Erythroblast (primary cell): ENCODE results near the gene OAF.

Source experiments
- DNase-seq, 2 experiments: peaks; one replicate each; lab custom pipeline; 2025; lab: John Stamatoyannopoulos, UW
- GATA1 ChIP-seq: IDR thresholded peaks from 2 replicates; pipeline ENCODE4 v1.6.1; 2011; ENCODE audit warnings: low read depth, mild to moderate bottlenecking, control low read depth, low read length, moderate library complexity
- POLR2A ChIP-seq: IDR thresholded peaks from 2 replicates; pipeline ENCODE4 v1.6.1; 2011; ENCODE audit warnings: mild to moderate bottlenecking, low read length

OAF gene

GRCh38 chr11:120188371-120188770, 22.5 kb upstream of the OAF start:
- no peak for TF ChIP-seq GATA1
- DNase-seq, result no peak

GRCh38 chr11:120188811-120189455, 21.9 kb upstream of the OAF start:
- no peak for TF ChIP-seq POLR2A
- no peak for TF ChIP-seq GATA1
- DNase-seq, result no peak

- TF ChIP-seq GATA1, result no peak
- TF ChIP-seq POLR2A, result no peak
- DNase-seq, result no peak
Observed at GRCh38 chr11:120191058-120191457, 19.8 kb upstream of the OAF start.

GRCh38 chr11:120192831-120193625, 17.8 kb upstream of the OAF start:
- DNase-seq, result no peak

DNA sequence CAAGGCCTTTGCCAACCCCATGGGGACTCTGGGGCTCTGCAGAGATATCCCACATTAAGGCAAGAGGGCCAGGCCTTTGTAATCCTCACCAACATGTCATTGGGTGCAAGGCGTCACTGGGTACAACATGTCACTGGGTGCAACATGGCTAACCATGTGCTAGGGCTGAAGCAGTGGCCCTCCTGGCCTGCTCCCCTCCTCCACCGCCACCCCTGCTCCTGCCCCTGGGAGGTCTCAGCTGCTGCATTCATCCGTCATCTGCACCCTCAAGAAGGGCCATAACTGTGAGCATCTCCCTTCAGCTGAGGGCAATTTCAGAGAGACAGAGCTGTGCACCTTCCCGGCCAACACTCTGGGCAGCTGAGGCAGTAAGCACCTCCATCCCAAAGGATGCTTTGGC, 16.7 kb upstream of the OAF start:
- no peak for TF ChIP-seq GATA1
- TF ChIP-seq POLR2A, result no peak
- DNase-seq, result no peak

More at GRCh38 chr11:120192831-120193625, 17.8 kb upstream of the OAF start:
- no peak for TF ChIP-seq GATA1

- no peak for DNase-seq
- no peak for TF ChIP-seq POLR2A
- no peak for TF ChIP-seq GATA1
Observed at GRCh38 chr11:120195601-120196320, 15.1 kb upstream of the OAF start.

- TF ChIP-seq POLR2A, result no peak
- TF ChIP-seq GATA1, result no peak
- no peak for DNase-seq
Observed at GRCh38 chr11:120196826-120197225, 14.0 kb upstream of the OAF start.

- TF ChIP-seq GATA1, result no peak
- no peak for TF ChIP-seq POLR2A
- no peak for DNase-seq
Observed at GRCh38 chr11:120197251-120197891, 13.5 kb upstream of the OAF start.

DNA sequence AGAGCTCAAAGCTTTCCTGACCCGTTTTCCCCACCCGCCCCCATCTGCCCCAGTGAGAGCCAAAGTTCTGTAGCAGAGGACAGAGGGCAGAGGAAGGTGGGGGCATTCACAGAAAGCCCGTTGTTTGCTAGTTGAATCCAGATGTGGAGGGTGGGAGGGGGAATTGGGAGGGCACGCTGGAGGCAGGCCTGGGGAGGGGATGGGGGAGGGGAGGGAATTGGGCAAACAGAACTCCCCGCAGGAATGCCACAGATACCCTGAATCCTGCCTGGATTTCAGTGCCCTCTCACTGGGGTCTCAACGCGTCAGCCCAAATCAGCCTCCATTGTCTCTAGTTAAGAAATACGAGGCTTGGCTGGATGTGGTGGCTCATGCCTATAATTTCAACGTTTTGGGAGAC, 12.9 kb upstream of the OAF start:
- TF ChIP-seq POLR2A (no peak), GATA1 (no peak)
- DNase-seq, result no peak

GRCh38 chr11:120198403-120198786, 12.4 kb upstream of the OAF start:
- TF ChIP-seq POLR2A (no peak), GATA1 (no peak)
- DNase-seq, result no peak

DNA sequence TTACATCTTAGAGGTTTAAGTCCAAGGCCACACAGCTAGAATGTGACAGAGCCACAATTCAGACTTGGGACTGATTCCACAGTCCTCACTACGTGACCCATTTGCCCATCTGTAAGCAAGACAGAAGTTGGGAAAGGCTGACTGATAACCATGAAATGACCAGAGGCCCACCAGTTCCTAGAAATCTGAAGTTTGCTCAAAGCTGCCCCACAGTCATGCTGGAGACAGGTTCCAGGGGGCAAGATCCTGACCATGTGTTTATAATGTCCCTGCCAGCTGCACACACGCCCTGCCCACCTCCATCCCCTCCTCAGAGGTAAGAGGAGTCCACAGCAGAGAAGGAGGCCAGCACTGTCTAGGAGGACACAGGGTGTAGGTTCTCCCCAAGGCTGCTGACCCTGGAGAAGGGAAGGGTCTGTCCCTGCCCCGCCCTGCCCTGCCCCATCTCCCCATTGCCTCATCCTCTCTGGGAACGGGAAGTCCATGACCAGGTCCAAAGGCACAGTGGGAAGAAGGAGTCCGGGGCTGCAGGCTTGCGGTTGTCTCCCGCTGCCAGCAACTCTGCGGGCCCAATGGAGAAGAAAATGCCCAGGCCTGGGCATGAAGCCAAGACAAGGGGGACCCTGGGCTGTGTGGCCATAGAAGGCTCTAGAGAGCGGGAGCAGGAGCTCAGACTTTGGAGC, 11.9 kb upstream of the OAF start:
- TF ChIP-seq GATA1 (no peak), POLR2A (no peak)
- DNase-seq, result no peak

GRCh38 chr11:120199613-120200012, 11.2 kb upstream of the OAF start:
- no peak for DNase-seq
- no peak for TF ChIP-seq GATA1
- no peak for TF ChIP-seq POLR2A

DNA sequence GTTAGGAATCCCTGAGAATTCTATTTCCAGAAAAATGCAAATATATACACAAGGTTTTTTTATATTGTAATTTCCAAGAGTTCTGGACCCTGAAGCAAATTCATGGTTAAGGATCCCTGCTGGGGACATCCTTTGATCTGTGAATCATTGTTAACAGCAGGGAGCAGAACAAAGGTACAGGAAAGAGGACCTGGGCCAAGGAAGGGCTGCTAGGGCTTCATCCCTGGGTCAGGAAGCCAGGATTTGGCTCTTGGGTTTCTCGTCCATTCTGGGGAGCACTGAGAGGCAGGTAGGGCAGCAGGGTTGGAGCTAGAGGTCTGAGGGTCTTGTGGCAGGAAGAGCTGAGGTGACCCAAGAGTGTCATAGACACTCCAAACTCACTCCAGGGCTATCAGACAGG, 10.2 kb upstream of the OAF start:
- DNase-seq, result no peak
- TF ChIP-seq GATA1, result no peak
- no peak for TF ChIP-seq POLR2A
